Right lobe of liver (tissue), 6 donors: Measurements from ENCODE around the gene SMARCB1. TPM values are rescaled to one million over a fixed set of nuclear protein-coding genes. Genes with fewer than 3 reads are reported as not detected.

Source experiments
- ATAC-seq, 4 donors: fragments of 200-7000 bp; cut with Tn5 transposase; one replicate each; pipeline ENCODE4 v1.9.1; 2020; ENCODE audit warnings: mild to moderate bottlenecking in 4 of 4, moderate library complexity in 4 of 4
- DNase-seq, 3 donors: peaks; one replicate each; pipeline ENCODE4 v3.0.0-alpha.2; 2020
- H3K27ac ChIP-seq, 3 donors: fragments of 200-600 bp; one replicate each; pipeline ENCODE4 v1.8.0; 2022
- H3K27me3 ChIP-seq, 2 donors: fragments of 200-600 bp; one replicate each; pipeline ENCODE4 v1.8.0; 2022
- H3K36me3 ChIP-seq, 4 donors: fragments of 200-600 bp; sonication (generic) in 1 of 4; one replicate each; pipeline versions ENCODE4 v1.5.1 to v1.8.0; 2017 to 2022; ENCODE audit warnings: control low read depth in 1 of 4
- H3K4me1 ChIP-seq, 4 donors: fragments of 200-600 bp; sonication (generic) in 1 of 4; one replicate each; pipeline versions ENCODE4 v1.5.1 to v1.8.0; 2017 to 2022; ENCODE audit warnings: control low read depth in 1 of 4
- H3K4me3 ChIP-seq, 3 donors: fragments of 200-600 bp; one replicate each; pipeline ENCODE4 v1.8.0; 2022
- H3K9me3 ChIP-seq, 4 donors: fragments of 200-600 bp; sonication (generic) in 1 of 4; one replicate each; pipeline versions ENCODE4 v1.5.1 to v1.8.0; 2017 to 2022; ENCODE audit warnings: control low read depth in 1 of 4
- CTCF ChIP-seq, 4 donors: fragments of 200-600 bp in 3 of 4; fragments of 450-650 bp in 1 of 4; IDR thresholded peaks; one replicate each; pipeline versions ENCODE4 v1.5.1 to v1.8.0; 2016 to 2022; ENCODE audit warnings: antibody characterized with exemption in 4 of 4, mild to moderate bottlenecking in 2 of 4
- POLR2A ChIP-seq: fragments of 450-650 bp; IDR thresholded peaks from one replicate; pipeline ENCODE4 v1.6.1; 2017; ENCODE audit warnings: antibody characterized with exemption, mild to moderate bottlenecking
- WGBS: methylation state at CpG from one replicate; pipeline ENCODE4 v1.1.6; 2018; ENCODE audit warnings: low coverage, low lambda C conversion rate; ENCODE audit not compliant: insufficient coverage; ENCODE audit errors: missing lambda C conversion rate; 5-methylcytosine and 5-hydroxymethylcytosine counted together
- intact Hi-C, 2 donors: fragments of 100-400 bp; cut with DNase I; formaldehyde crosslinking; loops; one replicate each; pipeline versions ENCODE4 v1.11.2 to v1.14.1; 2022
- total RNA-seq, 6 experiments: library from RNA; depleted of rRNA in 2 of 6; stranded (reverse); fragments of >200 nt in 2 of 6; fragmentation: NEBNext Ultra II Directional in 3 of 6; extraction: Animal tissue kit (Norgen Biotek cat#: 25700) in 3 of 6; gene quantifications; one replicate each; pipeline versions ENCODE4 v1.1.0 to v1.2.4, GENCODE V29; 2016 to 2023
- donor health status: DM: no; HTN: yes; CAD: no.
- donor health status: DM: no; HTN: no; CAD: no.
- donor health status: DM: no; HTN: no; CAD: no.
- donor health status: DM: no; HTN: yes; CAD: no.
- donor health status: DM: no; HTN: yes; CAD: no.

Gene SMARCB1
- total RNA-seq, 6 experiments from 2014 or later, result 19.9 to 70.2 (median 25.3) TPM

GRCh38 chr22:23837911-23838680, 51.3 kb downstream of the SMARCB1 start:
- Histone ChIP-seq H3K27ac (no peak overlapping the region), H3K4me3 (peak overlapping the region; percentile 42 to 56 (median 48)), H3K27me3 (no peaks in the 10 kb centered on the region), H3K9me3 (no peaks in the 10 kb centered on the region), H3K36me3 (peaks cover 0 to 5% (median 2%) of the 10 kb centered on the region in 4 donors), H3K4me1 (peaks cover 0 to 7% (median 0%) of the 10 kb centered on the region in 4 donors)
- ATAC-seq (no peak), DNase-seq (peak in 1 of 3 donors; percentile 56)
- TF ChIP-seq CTCF (IDR thresholded peaks at IDR 0.05) (no peak), POLR2A (no peak)
- WGBS, result 16% methylated on average over 14 of the region's 41 CpGs
- intact Hi-C loops, result no loop called here

GRCh38 chr22:23838681-23839468, 52.1 kb downstream of the SMARCB1 start, which contains the start of gene DERL3:
TSS of gene DERL3 (minus strand) at chr22:23839006. CDS start at chr22:23838987, 19 bp downstream.
- DNase-seq, result peak; percentile 98 to 99 (median 98)
- Histone ChIP-seq H3K27me3 (no peaks in the 10 kb centered on the region), H3K36me3 (peaks cover 0 to 4% (median under 1%) of the 10 kb centered on the region in 4 donors), H3K4me1 (peaks cover 0 to 7% (median 0%) of the 10 kb centered on the region in 4 donors), H3K9me3 (no peaks in the 10 kb centered on the region), H3K27ac (no peak within 1 kb of the TSS), H3K4me3 (peak within 1 kb of the TSS; percentile 42 to 56 (median 48))
- TF ChIP-seq CTCF (IDR thresholded peaks at IDR 0.05) (no peak), POLR2A (no peak)
- ATAC-seq, result peak; percentile 89 to 93 (median 90)
- WGBS, result 7% methylated on average over 40 of the region's 70 CpGs
- intact Hi-C loops, result no loop called here

GRCh38 chr22:23840026-23840425, 53.3 kb downstream of the SMARCB1 start:
- intact Hi-C loops, result loop anchor here in 1 of 2 donors (5.0 kb wide), 1 partner anchor 63 kb away; no protein-coding TSS in a partner anchor
- 89% methylated on average over 6 of the region's 7 CpGs for WGBS
- DNase-seq (no peak), ATAC-seq (no peak)
- Histone ChIP-seq H3K27ac (no peak overlapping the region), H3K36me3 (no peaks in the 10 kb centered on the region), H3K4me3 (no peak overlapping the region), H3K27me3 (no peaks in the 10 kb centered on the region), H3K4me1 (peaks cover 0 to 7% (median 0%) of the 10 kb centered on the region in 4 donors), H3K9me3 (no peaks in the 10 kb centered on the region)
- TF ChIP-seq CTCF (IDR thresholded peaks at IDR 0.05), result no peak
- TF ChIP-seq POLR2A, result no peak

GRCh38 chr22:23841292-23841691, 54.5 kb downstream of the SMARCB1 start:
- H3K9me3 ChIP-seq, result no peaks in the 10 kb centered on the region
- peaks cover 0 to 7% (median 0%) of the 10 kb centered on the region in 4 donors for H3K4me1 ChIP-seq
- ATAC-seq, result no peak
- no peak overlapping the region for H3K27ac ChIP-seq
- H3K36me3 ChIP-seq, result no peaks in the 10 kb centered on the region
- 86% methylated on average over 5 of the region's 5 CpGs for WGBS
- DNase-seq, result no peak
- TF ChIP-seq POLR2A (no peak), CTCF (IDR thresholded peaks at IDR 0.05) (no peak)
- H3K27me3 ChIP-seq, result no peaks in the 10 kb centered on the region
- intact Hi-C loops, result loop anchor here in 1 of 2 donors (5.0 kb wide), 1 partner anchor 64 kb away; no protein-coding TSS in a partner anchor
- no peak overlapping the region for H3K4me3 ChIP-seq
